Measurements from ENCODE around the gene CACNG4.

CACNG4 gene

DNA sequence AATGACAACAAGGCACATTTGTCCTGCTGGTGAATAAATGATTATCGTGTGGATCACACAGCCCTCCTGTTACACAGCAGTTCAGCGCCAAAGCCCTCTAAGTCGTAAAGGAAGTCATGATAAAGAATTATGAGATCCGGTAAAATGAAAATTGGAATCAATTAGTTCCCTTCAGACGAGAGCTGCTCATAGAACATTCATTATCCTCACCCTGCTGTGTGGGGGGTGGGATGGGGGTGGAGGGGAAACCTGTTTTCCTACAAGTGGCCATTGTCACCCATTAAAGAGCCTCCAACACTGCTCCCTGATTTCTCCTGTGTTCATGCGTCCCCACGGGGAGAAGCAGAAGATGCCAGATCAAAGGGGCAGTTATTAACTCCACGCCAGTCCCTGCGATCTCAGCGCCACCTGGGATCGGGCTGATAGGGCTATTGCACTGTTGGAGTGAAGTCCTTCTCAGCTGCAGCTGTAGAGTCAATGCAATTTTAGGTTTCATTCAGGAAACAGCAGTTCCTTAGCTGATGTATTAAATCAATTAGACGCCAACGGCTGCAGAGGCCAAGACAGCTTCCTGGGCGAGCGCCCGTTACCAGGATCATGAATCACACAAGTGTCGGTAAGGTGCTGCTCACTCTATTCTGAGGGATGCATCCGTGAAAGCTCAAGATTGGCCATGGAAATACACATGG lies 19.2 kb upstream of the CACNG4 start:
- Histone ChIP-seq H3K79me2 (ENCODE audit: control insufficient read depth, low read length) (no peaks in the 10 kb centered on the region), H3K4me2 (ENCODE audit: low read length) (no peak overlapping the region), H3K27me3 (ENCODE audit: control insufficient read depth, low read length) (peaks cover 37% of the 10 kb centered on the region), H3K9me2 (replicated peaks; ENCODE audit: control insufficient read depth, low read length) (no peaks in the 10 kb centered on the region), H3K9me3 (ENCODE audit: control insufficient read depth, insufficient read depth, low read length) (no peaks in the 10 kb centered on the region), H3K4me1 (ENCODE audit: control insufficient read depth, low read length) (no peaks in the 10 kb centered on the region), H3K27ac (ENCODE audit: low read depth, low read length) (no peak overlapping the region), H4K20me1 (ENCODE audit: control insufficient read depth, insufficient read depth, low read depth, low read length) (no peaks in the 10 kb centered on the region), H3K4me3 (ENCODE audit: low read length) (no peak overlapping the region), H3F3A (ENCODE audit: control insufficient read depth, insufficient read depth) (no peaks in the 10 kb centered on the region), H3K36me3 (ENCODE audit: control insufficient read depth, low read length) (no peaks in the 10 kb centered on the region)
- TF ChIP-seq, protein P1, sequence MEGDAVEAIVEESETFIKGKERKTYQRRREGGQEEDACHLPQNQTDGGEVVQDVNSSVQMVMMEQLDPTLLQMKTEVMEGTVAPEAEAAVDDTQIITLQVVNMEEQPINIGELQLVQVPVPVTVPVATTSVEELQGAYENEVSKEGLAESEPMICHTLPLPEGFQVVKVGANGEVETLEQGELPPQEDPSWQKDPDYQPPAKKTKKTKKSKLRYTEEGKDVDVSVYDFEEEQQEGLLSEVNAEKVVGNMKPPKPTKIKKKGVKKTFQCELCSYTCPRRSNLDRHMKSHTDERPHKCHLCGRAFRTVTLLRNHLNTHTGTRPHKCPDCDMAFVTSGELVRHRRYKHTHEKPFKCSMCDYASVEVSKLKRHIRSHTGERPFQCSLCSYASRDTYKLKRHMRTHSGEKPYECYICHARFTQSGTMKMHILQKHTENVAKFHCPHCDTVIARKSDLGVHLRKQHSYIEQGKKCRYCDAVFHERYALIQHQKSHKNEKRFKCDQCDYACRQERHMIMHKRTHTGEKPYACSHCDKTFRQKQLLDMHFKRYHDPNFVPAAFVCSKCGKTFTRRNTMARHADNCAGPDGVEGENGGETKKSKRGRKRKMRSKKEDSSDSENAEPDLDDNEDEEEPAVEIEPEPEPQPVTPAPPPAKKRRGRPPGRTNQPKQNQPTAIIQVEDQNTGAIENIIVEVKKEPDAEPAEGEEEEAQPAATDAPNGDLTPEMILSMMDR (IDR thresholded peaks at IDR 0.05; ENCODE audit: low read depth, low read length, poor library complexity, severe bottlenecking), result no peak
- no peak for TF ChIP-seq EZH2phosphoT487 (IDR thresholded peaks at IDR 0.05; ENCODE audit: borderline replicate concordance, low read length)

DNA sequence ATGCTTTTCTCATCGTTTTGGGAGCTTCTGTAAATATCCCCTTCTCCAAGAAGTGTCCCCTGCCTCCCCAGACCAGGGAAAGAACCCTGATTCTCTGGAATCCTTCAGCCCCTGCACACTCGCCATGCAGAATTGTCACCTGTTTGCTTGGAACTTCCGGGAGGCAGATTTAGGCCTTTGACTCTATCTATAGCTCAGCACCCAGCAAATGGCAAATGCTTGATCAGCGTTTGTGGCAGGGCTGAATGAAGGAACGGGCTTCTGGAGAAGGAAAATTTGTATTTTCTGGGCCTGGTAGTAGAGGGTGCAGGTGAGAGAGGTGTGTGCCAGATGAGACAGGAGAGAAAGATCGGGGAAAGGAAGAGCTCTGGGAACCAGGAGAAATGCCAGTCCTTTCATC lies 18.3 kb upstream of the CACNG4 start:
- Histone ChIP-seq H3K27ac (ENCODE audit: low read depth, low read length) (no peak overlapping the region), H3K9me3 (ENCODE audit: control insufficient read depth, insufficient read depth, low read length) (no peaks in the 10 kb centered on the region), H3K79me2 (ENCODE audit: control insufficient read depth, low read length) (no peaks in the 10 kb centered on the region), H3K4me1 (ENCODE audit: control insufficient read depth, low read length) (no peaks in the 10 kb centered on the region), H3K4me2 (ENCODE audit: low read length) (no peak overlapping the region), H3K4me3 (ENCODE audit: low read length) (no peak overlapping the region), H3K9me2 (replicated peaks; ENCODE audit: control insufficient read depth, low read length) (no peaks in the 10 kb centered on the region), H3K27me3 (ENCODE audit: control insufficient read depth, low read length) (peaks cover 37% of the 10 kb centered on the region), H4K20me1 (ENCODE audit: control insufficient read depth, insufficient read depth, low read depth, low read length) (no peaks in the 10 kb centered on the region), H3F3A (ENCODE audit: control insufficient read depth, insufficient read depth) (no peaks in the 10 kb centered on the region), H3K36me3 (ENCODE audit: control insufficient read depth, low read length) (no peaks in the 10 kb centered on the region)
- TF ChIP-seq, protein P1 (IDR thresholded peaks at IDR 0.05; ENCODE audit: low read depth, low read length, poor library complexity, severe bottlenecking), result no peak
- no peak for TF ChIP-seq EZH2phosphoT487 (IDR thresholded peaks at IDR 0.05; ENCODE audit: borderline replicate concordance, low read length)

DNA sequence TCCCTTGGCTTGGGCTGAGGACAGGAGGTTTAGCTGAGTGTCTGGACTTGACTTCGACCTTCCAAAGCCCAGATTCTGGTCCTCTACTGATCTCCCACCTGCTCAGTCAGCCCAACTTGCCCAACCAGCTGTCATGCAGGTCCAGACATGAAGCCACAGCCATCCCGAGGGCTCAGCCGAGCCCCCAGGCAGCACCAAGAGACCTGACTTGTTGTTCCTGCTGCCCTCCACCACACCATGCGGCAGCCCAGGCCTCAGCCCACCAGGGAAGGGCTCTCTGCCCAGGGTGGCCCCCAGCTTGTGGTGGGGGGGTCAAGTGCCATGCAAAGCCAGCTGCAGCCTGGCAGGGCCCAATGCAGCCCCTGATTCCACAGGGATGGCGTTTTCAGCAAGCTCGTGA lies 17.2 kb upstream of the CACNG4 start:
- H3K9me2 ChIP-seq (replicated peaks; ENCODE audit: control insufficient read depth, low read length), result no peaks in the 10 kb centered on the region
- no peaks in the 10 kb centered on the region for H3F3A ChIP-seq (ENCODE audit: control insufficient read depth, insufficient read depth)
- no peaks in the 10 kb centered on the region for H4K20me1 ChIP-seq (ENCODE audit: control insufficient read depth, insufficient read depth, low read depth, low read length)
- no peaks in the 10 kb centered on the region; the same call in 1 of the 2 replicates for H3K79me2 ChIP-seq (ENCODE audit: control insufficient read depth, low read length)
- no peak overlapping the region for H3K4me2 ChIP-seq (ENCODE audit: low read length)
- TF ChIP-seq, protein P1 (IDR thresholded peaks at IDR 0.05; ENCODE audit: low read depth, low read length, poor library complexity, severe bottlenecking), result no peak
- no peak for TF ChIP-seq EZH2phosphoT487 (IDR thresholded peaks at IDR 0.05; ENCODE audit: borderline replicate concordance, low read length)
- no peaks in the 10 kb centered on the region for H3K36me3 ChIP-seq (ENCODE audit: control insufficient read depth, low read length)
- no peaks in the 10 kb centered on the region for H3K4me1 ChIP-seq (ENCODE audit: control insufficient read depth, low read length)
- no peak overlapping the region for H3K27ac ChIP-seq (ENCODE audit: low read depth, low read length)
- no peak overlapping the region for H3K4me3 ChIP-seq (ENCODE audit: low read length)
- H3K27me3 ChIP-seq (ENCODE audit: control insufficient read depth, low read length), result peaks cover 37% of the 10 kb centered on the region
- no peaks in the 10 kb centered on the region for H3K9me3 ChIP-seq (ENCODE audit: control insufficient read depth, insufficient read depth, low read length)
